ENCODE data around the gene ATP8B4.

ATP8B4 gene

GRCh38 chr15:49810720-49811119 lies 308.3 kb downstream of the ATP8B4 start:
- H3K4me3 ChIP-seq (replicated peaks in 1 of 2; ENCODE audit: low read depth in 2 of 2, low read length in 2 of 2): no peak overlapping the region
- peak in 1 of 2 donors; percentile 29 for DNase-seq (ENCODE audit: low read depth in 2 of 2)
- TF ChIP-seq CTCF (IDR thresholded peaks at IDR 0.05; ENCODE audit: low read depth, low read length): no peak

- no peak for TF ChIP-seq CTCF (IDR thresholded peaks at IDR 0.05; ENCODE audit: low read depth, low read length)
- DNase-seq (ENCODE audit: low read depth in 2 of 2): peak in 1 of 2 donors; percentile 7
- H3K4me3 ChIP-seq (replicated peaks in 1 of 2; ENCODE audit: low read depth in 2 of 2, low read length in 2 of 2): no peak overlapping the region
Observed at GRCh38 chr15:49809894-49810609, 309.0 kb downstream of the ATP8B4 start.

GRCh38 chr15:49808341-49808740 lies 310.7 kb downstream of the ATP8B4 start:
- no peak for TF ChIP-seq CTCF (IDR thresholded peaks at IDR 0.05; ENCODE audit: low read depth, low read length)
- DNase-seq (ENCODE audit: low read depth in 2 of 2): no peak
- H3K4me3 ChIP-seq (replicated peaks in 1 of 2; ENCODE audit: low read depth in 2 of 2, low read length in 2 of 2): no peak overlapping the region

All from cardiac fibroblast (primary cell).